GM19023 (cell line): ENCODE data around the gene RPE.

ENCODE experiments used
- ATAC-seq: cut with Tn5 transposase; IDR thresholded peaks from one replicate; pipeline ENCODE4 v1.9.1; 2021; ENCODE audit warnings: mild to moderate bottlenecking, moderate library complexity; ENCODE audit not compliant: unreplicated experiment

The RPE gene

GRCh38 chr2:210000464-210001324 is 1.7 kb upstream of the RPE start:
- no peak for ATAC-seq

GRCh38 chr2:210003359-210003758 is 921 bp downstream of the RPE start:
- ATAC-seq = no peak

DNA sequence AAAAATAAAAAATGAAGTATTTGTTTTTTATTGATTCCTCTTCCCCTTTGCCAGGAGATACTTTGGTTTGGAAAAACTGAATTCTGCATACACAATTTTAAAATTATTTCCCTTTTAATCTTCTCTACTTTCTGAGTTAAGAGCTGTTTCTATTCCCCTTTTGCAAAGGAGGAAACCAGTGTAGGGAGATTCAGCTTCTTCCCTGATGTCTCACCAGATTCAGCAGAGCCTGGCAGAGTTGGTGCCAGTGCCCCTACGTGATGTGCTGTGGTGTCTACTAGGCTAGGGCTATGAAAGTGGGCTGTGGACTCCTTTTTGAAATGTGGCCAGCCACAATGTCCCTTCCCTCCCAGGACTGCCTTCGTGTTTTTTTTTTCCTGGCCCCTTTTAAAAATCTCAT is 2.4 kb downstream of the RPE start:
- no peak for ATAC-seq

DNA sequence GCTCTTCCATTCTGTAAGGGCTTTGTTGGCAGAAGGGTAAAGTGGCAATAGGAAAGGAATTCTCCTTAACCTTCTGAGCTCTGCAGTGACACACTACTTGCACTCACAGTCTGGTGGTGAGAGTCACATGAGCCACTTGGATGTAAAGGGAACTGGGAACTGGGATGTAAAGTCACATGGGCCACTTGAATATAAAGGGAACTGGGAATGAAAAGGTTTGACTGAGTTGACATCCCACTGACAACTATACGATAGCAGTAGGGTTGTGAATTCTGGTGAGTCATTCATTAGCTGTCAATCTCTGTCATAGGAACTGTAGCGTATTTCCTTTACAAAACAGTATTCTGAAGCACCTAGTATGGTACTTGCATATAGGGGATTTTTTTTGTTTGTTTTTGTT is 5.5 kb downstream of the RPE start:
- ATAC-seq = no peak

DNA sequence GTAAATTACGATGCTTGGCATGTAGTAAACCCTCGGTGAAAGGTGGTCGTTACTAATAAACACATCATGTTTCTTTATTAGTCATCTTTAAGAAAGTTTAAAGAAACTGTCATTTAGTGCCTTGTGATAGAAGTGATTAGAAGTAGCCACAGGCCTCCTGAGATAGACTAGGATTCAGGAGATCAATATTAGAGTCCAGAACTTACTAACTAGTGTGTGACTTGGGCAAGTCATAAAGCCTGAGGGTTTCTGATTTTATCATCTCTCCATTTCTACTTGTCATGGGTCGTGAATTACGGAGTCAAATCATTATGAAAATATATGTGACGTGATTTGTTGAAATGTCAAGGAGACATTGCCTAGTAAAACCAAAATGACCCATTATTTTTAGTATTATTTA is 6.7 kb downstream of the RPE start:
- no peak for ATAC-seq

GRCh38 chr2:210009896-210010295 is 7.5 kb downstream of the RPE start:
- no peak for ATAC-seq

DNA sequence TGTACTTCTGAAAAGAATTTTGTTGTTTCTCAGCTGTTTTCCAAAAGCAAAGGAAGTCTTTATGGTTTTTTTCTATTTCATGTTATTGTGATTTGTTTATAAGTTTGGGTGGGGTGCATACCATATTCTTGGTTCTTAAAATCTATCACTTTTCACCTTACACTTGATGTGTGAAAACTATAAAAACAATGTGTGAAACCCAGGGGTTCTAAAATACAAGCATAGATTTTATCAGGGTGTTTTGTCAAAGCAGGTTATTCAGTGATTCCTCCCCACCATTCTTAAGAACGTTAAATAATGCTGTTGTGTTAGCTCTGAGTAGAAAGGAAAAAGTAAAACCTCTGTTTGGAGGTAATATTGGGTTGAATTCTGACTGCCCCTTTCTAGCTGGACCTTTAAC is 17.7 kb downstream of the RPE start:
- ATAC-seq = no peak

DNA sequence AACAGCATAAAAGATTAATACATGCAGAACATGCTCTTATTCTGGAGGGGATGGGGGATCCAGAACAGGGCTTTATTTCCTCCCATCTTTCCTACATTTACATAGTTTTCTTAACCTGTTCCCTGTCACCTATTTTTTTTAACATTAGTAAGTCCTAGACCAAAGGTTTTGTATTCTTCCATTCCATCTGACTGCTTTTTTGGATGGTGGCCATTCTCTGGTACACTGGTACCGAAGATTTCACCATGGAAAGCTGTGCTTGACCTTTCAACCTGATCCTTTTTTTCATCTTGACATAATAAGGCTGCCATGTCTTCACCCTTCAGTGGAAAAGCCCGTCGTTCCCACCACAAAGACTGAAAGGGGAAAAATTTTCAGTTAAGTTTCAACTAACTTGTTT is 20.4 kb downstream of the RPE start:
- no peak for ATAC-seq

- ATAC-seq = no peak
Measured at GRCh38 chr2:210027608-210028007, 25.2 kb downstream of the RPE start.

- ATAC-seq = no peak
Measured at GRCh38 chr2:210028178-210028577, 25.7 kb downstream of the RPE start.

- no peak for ATAC-seq
Measured at GRCh38 chr2:210034087-210034683, 31.7 kb downstream of the RPE start.

DNA sequence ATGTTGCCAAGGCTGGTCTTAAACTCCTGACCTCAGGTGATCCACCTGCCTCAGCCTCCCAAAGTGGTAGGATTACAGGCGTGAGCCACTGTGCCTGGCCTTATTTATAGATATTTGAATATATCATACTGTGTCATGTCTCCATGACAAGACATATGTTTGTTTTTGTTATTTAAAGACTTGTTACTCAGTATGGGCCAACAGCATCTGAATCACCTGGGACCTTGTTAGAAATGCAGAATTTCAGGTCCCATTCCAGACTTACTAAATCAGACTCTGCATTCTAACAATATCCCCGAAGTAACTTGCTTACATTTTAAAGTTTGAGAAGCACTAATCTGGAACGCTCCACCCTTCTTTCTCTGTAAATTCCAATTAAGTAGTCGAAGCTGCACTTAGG is 33.2 kb downstream of the RPE start:
- ATAC-seq = no peak

DNA sequence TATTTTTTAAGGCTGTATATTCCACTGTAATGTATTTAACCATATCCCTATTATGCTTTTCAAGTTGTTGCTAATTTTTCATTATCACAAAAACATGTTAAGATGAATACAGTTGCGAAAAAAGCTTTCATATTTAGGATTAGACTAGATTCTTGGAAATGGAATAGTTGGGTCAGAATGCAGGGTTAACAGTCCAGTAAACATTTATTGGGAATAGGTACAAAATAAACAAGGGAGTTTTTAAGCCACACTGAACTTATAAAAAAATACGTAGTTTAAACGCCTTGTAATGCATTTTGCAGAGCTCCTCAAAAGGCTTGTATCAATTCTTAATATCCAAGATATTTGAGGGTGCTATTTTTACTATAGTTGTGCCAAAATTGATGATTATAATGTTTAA is 35.6 kb downstream of the RPE start:
- ATAC-seq = no peak

DNA sequence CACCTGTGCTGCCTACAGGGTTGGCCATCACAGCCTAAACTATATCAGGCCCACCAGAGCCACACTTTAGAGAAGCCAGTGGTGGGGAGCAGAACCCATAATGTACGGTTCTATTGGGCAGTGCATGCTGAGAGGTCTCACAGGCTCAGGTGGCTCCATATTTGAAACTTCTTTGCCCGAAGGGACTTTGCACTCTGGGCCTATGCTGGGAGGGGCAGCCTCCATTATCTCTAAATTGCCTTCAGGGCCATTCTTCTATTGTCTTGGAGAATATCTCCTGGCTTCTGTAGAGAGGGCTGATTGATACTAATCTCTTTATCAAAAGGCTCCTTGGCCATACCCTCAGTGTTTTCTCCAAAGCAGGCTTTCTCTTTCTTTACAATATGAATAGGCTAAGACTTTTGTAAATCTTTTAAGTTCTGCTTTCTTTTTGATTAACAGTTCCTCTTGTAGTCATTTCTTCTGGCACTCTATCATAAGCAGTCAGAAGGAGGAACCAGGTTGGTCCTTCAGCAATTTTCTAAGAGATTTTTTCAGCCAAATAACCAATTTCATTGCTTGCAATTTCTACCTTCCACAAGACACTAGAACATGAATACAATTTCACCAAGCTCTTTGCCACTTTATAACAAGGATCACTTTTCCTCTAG is 44.5 kb downstream of the RPE start:
- no peak for ATAC-seq

GRCh38 chr2:210049831-210050230 is 47.4 kb downstream of the RPE start:
- ATAC-seq = no peak

- ATAC-seq = no peak
Measured at GRCh38 chr2:210050885-210051284, 48.4 kb downstream of the RPE start.

GRCh38 chr2:210054696-210055095 is 52.3 kb downstream of the RPE start:
- ATAC-seq = no peak

- ATAC-seq = no peak
Measured at GRCh38 chr2:210055825-210056224, 53.4 kb downstream of the RPE start.

DNA sequence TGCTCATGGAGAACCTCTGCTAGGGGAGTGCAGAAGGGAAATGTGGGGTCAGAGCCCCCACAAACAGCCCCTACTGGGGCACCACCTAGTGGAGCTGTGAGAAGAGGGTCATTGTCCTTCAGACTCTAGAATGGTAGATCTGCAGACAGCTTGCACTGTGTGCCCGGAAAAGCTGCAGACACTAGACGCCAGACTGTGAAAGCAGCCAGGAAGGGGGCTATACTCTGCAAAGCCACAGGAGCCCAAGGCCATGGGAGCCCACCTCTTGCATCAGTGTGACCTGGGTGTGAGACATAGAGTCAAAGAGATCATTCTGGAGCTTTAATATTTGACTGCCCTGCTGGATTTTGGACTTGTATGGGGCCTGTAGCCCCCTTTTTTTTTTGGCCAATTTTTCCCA is 60.9 kb downstream of the RPE start:
- no peak for ATAC-seq
